Skeletal muscle cell (primary cell): ENCODE results near the gene ANKIB1.
"Not testable (repeated sequence)": the region's sequence is repeated elsewhere in the genome, so short reads cannot be mapped to it uniquely, and the experiment has no call there.

Source experiments
- DNase-seq: peaks from one replicate; pipeline ENCODE4 v3.0.0-alpha.2; 2010; ENCODE audit warnings: low read depth
- H3K4me3 ChIP-seq: 2 replicates; pipeline ENCODE4 v1.5.1; 2011; ENCODE audit warnings: low read depth, mild to moderate bottlenecking, control low read depth, low read length, moderate library complexity

Gene ANKIB1

DNA sequence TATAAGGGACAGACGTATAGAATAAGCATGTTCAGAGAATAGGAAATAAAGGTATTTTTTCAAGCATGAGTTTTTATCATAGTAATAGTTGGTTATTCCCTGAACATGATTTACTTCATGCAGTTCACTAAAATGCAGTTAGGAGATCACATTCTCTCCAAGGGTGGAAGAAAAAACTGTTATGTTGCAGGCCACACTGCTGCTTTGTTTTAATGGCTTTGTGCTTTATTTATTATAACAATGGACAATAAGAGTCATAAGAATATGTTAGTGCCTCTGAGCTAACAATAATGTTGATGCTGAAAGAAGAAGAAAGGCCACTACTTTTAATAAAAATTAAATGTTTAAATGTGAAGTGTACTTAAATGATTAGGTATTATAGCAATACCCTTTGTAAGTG lies 123.0 kb downstream of the ANKIB1 start:
- H3K4me3 ChIP-seq, result no peak overlapping the region

DNA sequence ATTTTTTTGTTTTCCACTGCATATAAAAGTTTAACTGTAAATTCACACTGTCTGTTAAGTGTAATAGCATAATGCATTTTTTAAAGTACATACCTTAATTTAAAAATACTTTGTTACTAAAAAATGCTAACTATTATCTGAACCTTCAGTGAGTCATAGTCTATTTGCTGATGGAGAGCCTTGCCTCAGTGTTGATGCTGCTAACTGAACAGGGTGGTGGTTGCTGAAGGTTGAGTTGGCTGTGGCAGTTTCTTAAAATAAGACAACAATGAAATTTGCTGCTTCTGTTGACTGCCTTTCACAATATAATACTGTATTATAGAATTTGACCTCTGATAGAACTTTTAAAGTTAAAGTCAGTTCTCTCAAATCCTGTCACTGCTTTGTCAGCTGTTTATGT lies 129.2 kb downstream of the ANKIB1 start:
- no peak for DNase-seq
- no peak overlapping the region for H3K4me3 ChIP-seq

More for the DNA sequence above, 123.0 kb downstream of the ANKIB1 start:
- no peak for DNase-seq

DNA sequence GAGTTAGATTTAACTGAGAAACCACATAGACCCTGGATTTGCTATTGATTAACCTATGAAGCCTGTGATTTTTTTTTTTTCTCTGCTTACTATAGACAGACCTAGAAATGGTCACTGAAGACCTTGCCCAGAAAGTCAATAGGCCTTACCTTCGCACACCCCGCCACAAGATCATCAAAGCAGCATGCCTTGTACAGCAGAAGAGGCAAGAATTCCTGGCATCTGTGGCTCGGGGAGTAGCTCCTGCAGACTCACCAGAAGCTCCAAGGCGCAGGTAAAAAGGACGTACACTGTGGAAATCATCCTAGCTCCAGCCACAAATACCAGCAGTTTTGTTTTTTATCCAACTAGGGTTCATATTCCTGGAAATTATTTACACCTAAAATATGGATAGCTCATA lies 145.3 kb downstream of the ANKIB1 start:
- no peak for DNase-seq
- no peak overlapping the region for H3K4me3 ChIP-seq

DNA sequence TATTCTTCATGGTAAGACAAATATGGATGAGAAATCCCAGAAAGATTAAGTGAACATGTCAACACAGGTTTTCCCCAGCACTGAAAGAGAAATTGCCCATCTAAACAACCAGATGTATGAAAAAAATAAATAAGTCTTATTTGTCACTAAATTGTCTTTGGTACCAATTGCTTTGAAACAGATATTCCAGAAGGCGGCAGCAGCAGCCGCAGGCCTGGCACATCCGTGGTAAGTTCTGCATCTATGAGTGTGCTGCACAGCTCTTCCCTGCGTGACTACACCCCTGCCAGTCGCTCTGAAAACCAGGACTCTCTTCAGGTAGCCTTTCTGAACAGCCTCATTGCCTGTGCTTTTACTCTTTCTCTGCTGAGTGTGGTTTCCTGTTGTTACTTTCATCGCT lies 151.8 kb downstream of the ANKIB1 start:
- no peak for DNase-seq
- no peak overlapping the region for H3K4me3 ChIP-seq

DNA sequence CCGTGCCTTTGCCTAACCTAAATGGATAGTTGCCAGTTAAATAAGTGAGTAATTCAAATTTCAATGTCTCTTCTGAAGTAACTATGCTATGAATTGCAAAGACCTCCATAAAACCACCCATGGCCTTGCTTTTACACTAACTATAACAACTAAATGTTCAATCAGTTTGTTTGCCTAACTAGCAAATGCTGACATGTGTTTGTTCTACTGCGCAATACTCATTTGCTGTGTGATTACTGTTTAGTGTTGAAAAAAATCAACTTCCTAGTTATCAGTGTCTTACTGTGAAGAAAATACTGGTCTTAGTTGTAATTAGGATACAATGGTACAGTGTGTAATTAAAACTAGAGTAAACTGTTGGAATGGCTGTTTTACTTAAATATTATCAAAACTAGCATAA lies 154.2 kb downstream of the ANKIB1 start:
- no peak for DNase-seq
- H3K4me3 ChIP-seq, result no peak overlapping the region

DNA sequence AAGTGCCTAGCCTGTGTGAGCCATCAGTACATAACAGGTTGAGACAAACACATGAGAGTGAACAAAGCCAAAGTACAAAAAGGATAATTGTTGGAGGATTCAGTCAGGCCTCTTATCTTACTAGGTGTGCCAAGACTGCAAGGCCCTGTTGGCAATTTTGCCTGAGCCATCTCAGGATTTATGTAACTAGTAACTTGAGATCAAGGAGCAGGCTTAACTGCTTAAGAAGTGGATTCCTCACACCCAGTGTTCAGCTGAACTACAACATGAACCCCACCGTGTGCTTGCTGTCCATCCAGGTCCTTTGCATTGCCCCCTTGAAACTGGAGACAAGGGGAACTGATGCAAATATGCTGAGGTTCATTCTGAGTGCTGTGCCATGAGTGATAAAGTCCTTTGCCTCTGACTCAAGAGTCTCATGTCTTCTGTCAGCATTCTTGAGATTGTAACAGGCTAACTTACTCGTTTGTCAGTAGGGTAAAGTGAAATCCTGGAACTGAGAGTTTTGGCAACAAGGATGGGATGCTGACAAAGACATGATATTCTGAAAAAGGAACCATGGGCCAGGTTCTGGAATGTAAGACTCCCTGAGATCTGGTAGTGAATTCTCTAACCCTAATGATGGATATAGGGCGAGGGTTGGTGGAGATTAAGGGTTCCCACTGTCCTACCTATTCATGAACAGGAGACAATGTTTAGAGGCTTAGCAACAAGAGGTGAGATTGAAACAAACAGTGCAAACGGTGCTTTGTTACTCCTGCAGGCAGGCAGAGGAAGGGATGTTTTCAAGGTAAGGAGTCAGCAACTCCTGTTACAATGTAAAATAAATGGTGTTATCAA lies 157.4 kb downstream of the ANKIB1 start:
- no peak overlapping the region for H3K4me3 ChIP-seq
- DNase-seq, result peak; percentile 4

DNA sequence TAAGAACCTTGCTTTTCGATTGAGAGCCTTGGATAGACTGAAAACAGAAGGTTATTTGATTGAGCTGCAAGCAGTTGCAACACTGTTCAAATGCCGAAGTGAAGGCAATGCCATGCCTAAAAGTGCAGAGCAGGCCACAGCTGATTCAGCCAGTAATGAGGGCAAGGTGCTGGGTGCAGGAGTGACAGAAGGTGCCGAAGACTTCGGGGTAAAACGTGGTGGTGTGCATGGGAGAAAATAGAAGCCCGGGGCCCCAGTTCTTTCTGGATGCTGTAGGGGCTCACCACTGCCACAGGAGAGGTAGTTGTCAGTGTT lies 157.9 kb downstream of the ANKIB1 start:
- no peak overlapping the region for H3K4me3 ChIP-seq
- no peak for DNase-seq

DNA sequence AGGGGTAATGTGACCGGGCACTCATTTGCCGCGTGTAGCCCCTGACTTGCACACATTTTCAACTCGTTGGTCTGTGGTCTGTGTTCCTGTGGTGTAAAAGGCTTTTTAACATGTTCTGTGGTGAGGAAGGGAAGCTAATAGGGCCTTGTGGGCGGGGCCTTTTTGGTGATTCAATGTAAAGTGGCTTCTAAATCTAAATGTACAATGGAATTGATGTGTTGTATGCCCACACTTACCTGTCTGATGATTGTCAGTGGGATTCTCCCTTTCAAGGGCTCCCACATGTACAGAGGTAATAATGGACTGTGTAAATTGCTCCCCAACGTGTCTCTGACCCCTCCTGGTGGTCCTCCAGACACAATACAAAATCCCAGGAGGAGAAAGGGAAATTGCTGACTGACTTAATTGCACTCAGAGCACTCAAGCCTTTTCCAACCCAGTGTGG lies 158.4 kb downstream of the ANKIB1 start:
- no peak for DNase-seq
- no peak overlapping the region for H3K4me3 ChIP-seq

DNA sequence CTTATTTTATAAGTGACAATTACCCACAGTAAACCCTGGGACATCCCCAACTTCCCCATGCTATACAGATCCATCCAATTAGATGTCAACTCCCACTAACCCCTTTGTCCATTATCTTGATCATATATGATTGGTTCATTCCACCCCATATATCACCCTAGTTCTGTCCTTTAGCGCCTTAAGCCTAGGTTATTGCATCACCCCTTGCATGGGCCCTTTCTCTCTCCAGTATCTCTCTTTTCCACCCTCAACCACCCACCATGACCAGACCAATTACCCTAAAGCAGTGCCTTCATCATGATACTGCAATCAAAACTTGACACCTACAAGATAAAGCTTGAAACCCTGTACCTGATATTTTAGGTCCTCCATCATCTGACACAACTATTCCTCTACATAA lies 163.6 kb downstream of the ANKIB1 start:
- DNase-seq, result no peak
- no peak overlapping the region for H3K4me3 ChIP-seq

DNA sequence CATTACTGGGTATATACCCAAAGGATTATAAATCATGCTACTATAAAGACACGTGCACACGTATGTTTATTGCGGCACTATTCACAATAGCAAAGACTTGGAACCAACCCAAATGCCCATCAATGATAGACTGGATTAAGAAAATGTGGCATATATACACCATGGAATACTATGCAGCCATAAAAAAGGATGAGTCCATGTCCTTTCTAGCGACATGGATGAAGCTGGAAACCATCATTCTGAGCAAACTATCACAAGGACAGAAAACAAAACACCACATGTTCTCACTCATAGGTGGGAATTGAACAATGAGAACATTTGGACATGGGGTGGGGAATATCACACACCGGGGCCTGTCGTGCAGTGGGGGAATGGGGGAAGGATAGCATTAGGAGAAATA lies 164.4 kb downstream of the ANKIB1 start:
- not testable (repeated sequence) for H3K4me3 ChIP-seq, DNase-seq

DNA sequence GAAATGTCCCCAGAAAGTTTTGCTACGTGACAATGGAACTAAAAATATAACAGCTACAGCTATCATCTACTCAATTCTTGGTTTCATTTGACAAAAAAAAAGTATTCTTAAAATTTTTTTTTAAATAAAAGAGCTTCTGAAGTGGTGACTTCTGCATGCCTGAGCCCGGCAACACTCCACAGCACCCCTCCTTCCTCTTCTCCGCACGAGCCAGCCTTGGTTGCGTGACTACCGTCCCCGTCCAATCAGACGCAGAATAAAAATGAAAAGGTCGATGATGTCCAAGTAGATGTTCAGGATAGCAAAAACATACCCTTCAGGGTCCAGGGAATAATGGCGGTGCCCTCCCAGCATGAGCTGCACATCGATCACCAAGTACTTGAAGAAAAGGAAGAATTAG lies 167.0 kb downstream of the ANKIB1 start:
- DNase-seq, result no peak
- H3K4me3 ChIP-seq, result no peak overlapping the region

DNA sequence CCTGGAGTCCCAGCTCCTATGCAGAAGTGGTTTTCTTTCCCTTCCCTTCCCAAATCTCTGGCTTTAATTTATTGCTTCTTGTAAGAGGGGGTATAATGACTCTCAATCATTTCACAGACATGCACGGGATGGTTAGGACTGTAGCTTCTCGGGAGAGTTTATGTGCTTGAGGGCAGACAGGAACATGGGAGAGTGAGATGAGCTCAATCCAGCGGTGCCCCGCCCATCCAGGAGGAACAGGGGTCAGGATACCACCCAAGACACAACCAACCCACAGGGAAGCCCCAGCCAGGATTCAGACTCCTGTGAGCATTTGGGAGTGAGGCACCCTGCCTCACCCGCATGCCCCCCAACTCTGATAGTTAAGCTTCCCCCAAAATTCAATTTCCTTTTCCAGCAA lies 167.8 kb downstream of the ANKIB1 start:
- DNase-seq, result no peak
- H3K4me3 ChIP-seq, result no peak overlapping the region

DNA sequence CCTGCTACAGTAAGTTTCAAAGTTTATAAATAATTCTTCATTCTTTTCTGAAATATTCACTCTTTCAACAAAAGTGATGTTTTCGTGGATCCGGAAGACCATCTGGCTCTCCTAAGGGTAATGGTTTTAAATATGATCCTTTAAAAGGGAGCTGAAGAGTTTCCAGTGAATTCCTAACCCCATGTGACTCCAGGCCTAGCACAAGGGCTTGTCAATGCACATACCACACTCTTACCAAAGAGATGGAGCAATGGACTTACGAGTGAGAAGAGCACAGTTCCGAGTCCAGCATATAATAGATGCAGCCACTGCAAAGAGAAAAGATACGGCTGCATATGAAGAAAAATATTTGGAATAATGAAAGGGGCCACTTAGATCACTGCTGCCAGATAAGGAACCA lies 169.5 kb downstream of the ANKIB1 start:
- H3K4me3 ChIP-seq, result no peak overlapping the region
- DNase-seq, result no peak

DNA sequence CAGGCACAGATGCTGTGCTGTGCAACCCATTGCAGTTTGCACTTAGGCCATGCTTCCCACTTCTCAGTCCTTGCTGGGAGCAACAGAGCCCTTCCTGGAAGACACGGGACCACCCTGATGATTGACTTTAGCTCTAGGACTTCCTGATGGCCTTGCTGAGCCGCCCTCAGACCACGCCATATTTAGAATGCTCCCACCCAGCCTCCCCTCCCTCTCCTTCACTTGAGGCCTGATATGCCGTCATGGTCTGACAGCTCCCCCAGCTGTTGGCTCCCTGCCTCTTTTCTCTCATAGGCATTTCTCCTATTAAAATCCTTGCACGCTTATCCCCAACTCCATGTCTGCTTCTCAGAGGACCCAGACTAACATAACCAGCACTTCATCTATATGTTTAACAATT lies 172.1 kb downstream of the ANKIB1 start:
- H3K4me3 ChIP-seq, result no peak overlapping the region
- no peak for DNase-seq

DNA sequence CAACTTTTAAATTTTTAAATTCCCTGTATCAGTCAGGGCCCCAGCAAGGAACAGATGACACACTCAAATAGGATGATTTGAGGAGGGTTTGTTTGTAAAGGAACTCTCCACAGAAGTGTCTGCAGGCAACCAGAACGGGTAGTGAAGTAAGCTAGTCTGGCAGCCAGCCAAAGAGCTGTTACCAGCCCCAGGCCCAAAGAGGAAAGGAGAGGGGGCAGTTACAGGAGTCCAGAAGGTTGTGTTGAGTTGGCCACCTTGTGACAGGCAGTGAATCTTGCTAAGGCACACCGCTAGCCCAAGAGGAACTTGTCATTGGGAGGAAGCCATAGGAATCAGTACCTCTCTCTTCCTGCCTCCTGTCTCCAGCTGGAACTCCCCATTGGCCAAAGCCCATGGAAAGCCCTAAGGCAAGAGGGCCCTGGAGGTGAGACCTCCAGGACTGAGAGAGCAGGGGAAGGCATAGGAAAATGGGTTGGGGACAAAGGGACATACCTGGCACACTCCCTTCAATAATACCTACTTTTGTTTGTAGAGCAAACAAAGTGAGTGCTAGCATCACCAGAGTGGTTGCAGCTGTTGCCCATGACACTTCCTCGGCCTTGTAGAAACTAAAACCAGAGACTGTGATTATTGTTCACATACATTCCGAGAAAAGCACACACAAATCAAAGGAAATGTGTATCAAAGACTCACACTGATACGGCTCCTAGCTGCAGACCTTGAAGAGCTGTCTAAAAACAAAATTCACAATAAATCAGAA lies 176.1 kb downstream of the ANKIB1 start:
- H3K4me3 ChIP-seq, result no peak overlapping the region
- DNase-seq, result no peak

DNA sequence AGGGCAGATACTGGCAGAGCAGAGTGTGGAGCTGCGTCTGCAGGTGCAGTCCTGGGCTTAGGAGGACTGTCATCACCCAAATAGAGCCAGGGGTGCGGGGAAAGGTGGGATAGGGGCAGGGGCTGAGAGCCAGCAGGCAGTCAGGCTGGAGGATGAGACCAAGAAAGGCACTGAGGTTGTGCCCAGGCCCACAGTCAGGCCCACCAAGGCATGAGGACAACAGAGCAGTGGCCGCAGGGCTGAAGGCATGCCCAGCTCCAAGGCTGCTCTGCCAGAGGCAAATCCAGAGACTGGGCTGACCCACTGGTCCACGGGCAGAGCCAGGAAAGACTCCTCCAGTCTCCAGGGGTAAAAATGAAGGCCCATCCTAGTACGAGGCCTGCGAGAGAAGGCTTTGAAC lies 177.2 kb downstream of the ANKIB1 start:
- no peak for DNase-seq

DNA sequence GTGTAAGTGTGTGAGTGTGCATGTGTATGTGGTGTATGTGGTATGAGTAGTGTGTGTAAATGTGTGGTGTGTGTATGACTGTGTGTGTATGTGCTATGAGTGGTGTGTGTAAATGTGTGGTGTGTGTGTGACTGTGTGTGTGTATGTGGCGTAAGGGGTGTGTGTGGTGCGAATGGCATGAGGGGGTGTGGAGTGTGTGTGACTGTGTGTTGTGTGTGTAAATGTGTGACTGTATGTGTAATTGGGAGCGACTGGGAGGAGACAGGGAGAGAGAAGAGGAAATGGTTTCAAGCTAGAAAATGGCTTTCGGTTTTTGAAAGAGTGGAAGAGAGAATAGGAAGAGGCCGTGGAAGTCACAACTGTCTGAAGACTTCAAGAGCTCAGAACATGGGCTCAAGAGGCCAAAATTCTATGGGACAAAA lies 177.9 kb downstream of the ANKIB1 start:
- no peak for DNase-seq
- no peak overlapping the region for H3K4me3 ChIP-seq

More for the DNA sequence above, 177.2 kb downstream of the ANKIB1 start:
- no peak overlapping the region for H3K4me3 ChIP-seq

DNA sequence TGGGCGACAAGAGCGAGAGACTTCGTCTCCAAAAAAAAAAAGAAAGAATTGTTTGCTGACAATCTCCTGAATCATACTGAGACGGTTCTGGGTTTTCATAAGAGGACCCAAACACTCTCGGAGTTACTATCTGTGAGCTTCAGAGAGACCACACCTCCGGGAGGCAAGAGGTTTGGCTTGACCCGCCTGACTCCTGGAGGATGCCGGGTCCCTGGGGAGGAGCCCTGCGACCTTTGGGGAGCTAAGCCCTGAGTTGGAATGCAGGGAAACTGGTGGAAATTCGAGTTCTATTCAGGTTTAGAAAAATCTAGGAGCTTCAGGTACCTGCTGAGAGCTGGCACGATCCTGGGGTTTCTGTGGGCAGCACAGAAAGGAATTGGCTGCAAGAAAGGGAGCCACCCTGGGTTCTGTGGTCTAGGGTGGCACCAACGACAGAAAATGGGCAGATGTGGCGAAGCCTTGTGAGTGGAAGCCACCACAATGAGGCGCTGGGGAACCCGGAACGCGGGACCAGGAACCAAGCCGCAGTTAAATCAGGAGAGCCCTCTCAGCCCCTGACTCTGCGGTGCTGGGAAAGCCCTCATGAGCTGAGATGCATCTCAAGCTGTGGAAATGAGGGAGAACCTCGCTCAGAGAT lies 179.7 kb downstream of the ANKIB1 start:
- H3K4me3 ChIP-seq, result no peak overlapping the region
- no peak for DNase-seq

DNA sequence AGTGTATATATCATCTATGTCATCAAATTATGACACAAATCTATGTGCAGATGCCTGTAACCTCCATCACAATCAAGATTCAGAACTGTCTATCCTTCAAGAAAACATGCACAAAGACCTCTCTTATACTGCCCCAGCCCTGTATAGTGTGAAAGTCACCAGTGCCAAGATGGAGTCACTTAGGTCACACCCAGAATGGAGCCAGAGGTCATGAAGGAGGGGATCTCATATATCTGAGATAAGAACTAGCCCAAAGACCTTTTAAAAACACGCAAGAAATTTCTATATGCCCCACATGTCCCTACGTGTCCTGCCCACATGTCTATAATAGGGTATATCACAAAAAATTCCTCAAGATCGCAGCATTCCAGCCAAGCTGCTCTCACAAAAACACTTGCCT lies 181.4 kb downstream of the ANKIB1 start:
- no peak for DNase-seq
- H3K4me3 ChIP-seq, result no peak overlapping the region

DNA sequence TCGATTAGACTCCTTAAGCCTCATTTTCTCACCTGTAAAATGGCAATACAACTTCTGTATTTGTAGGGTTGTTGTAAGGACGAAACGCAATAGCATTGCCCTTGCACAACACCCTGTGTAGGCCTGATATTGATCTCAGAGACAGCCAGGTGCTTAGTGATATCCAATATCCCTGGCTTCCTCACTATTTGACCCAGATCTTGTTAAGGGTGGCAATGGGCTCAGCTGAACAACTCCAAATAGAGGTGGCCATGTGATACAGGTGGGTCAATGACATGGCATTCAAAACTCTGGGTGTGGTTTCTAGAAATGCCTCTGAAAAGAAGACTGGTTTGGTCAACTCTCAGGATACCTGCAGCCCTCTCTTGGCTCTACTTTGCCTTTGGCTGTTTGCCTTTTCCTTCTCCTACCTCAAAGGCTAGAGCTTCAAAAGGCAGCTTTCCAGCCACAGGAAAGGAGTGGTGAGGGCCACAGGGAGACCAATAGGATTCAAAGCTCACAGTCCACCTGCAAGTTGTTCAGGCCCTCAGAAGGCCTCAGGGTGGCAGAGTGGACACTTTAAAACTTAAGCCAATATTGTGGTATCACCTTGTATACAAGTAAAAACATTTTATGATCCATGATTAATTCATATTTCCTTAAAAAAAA lies 186.6 kb downstream of the ANKIB1 start:
- H3K4me3 ChIP-seq, result no peak overlapping the region

More for the DNA sequence above, 186.6 kb downstream of the ANKIB1 start:
- DNase-seq, result no peak
